Retinal pigment epithelial cell (primary cell): ENCODE measurements around the gene AADAT.
"Not testable (repeated sequence)": the region's sequence is repeated elsewhere in the genome, so short reads cannot be mapped to it uniquely, and the experiment has no call there.

ENCODE experiments used
- DNase-seq: peaks from one replicate; pipeline ENCODE4 v3.0.0-alpha.2; 2010; ENCODE audit warnings: low read depth
- H3K4me3 ChIP-seq: 2 replicates; pipeline ENCODE4 v1.5.1; 2011; ENCODE audit warnings: mild to moderate bottlenecking, low read length, control low read depth, moderate library complexity
- CTCF ChIP-seq: conservative IDR thresholded peaks from 2 replicates; pipeline ENCODE4 v1.5.1; 2011; ENCODE audit warnings: low read depth, low read length, control low read depth, inconsistent platforms

AADAT gene

DNA sequence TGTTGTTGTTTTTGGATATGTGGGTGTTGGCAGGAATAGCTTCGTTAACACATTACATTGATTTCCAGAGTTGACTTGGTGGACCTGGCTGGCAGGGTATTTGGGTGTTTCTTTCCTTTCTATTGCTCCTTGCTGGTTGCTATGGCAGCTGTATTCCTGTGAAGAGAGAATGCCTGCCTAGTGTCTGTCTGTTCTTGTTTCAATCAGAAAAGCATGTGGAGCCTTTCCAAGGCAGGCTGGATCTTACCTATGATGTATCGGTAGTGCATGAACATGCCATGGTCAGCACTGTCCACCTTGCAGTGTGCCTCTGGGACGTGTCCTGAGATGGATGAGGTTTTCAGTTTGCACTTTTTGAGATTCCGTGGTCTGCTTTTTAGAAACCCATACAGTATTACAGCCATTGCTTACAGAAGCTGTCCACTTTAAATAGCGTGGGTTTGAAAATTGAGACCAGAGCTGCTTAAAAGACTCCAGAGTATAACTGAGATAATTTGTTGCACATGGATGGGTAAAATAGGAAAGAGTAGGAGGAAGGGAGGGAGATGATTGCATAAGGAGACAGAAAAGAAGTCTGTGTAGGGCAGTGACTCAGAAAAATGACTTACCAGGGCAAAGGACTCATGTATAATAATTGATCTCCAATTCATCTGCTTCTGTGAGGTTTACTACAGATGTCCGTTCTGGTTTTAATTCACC is 20.0 kb upstream of the AADAT start:
- no peak for DNase-seq
- TF ChIP-seq CTCF, result no peak
- H3K4me3 ChIP-seq, result no peak overlapping the region

GRCh38 chr4:170106900-170107299 is 17.1 kb upstream of the AADAT start:
- DNase-seq, result no peak
- TF ChIP-seq CTCF, result no peak

GRCh38 chr4:170102426-170102825 is 12.7 kb upstream of the AADAT start:
- DNase-seq, result no peak
- no peak for TF ChIP-seq CTCF
- no peak overlapping the region for H3K4me3 ChIP-seq

More at GRCh38 chr4:170106900-170107299, 17.1 kb upstream of the AADAT start:
- no peak overlapping the region for H3K4me3 ChIP-seq

DNA sequence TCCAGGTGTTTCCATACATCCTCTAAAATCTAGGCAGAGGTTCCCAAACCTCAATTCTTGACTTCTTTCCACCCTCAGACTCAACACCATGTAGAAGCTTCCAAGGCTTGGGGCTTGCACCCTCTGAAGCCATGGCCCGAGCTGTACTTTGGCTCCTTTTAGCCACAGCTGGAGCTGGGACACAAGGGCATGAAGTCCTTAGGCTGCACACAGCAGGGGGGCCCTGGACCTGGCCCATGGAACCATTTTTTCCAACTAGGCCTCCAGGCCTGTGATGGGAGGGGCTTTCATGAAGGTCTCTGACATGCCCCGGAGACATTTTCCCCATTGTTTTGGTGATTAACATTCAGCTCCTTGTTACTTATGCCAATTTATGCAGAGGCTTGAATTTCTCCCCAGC is 8.4 kb upstream of the AADAT start:
- DNase-seq, H3K4me3 ChIP-seq: not testable (repeated sequence)

GRCh38 chr4:170097681-170098080 is 7.9 kb upstream of the AADAT start:
- no peak for TF ChIP-seq CTCF
- no peak overlapping the region for H3K4me3 ChIP-seq
- no peak for DNase-seq

GRCh38 chr4:170093973-170094535 is 4.3 kb upstream of the AADAT start:
- no peak overlapping the region for H3K4me3 ChIP-seq
- no peak for DNase-seq
- TF ChIP-seq CTCF, result no peak

- no peak for DNase-seq
- H3K4me3 ChIP-seq, result no peak overlapping the region
- TF ChIP-seq CTCF, result no peak
These were observed 1.4 kb upstream of the AADAT start for GRCh38 chr4:170091069-170091696.
